Brain microvascular endothelial cell (primary cell): ENCODE results near the gene PRM2.
"Not testable (repeated sequence)": the region's sequence is repeated elsewhere in the genome, so short reads cannot be mapped to it uniquely, and the experiment has no call there.

Experiments
- DNase-seq: peaks from one replicate; pipeline ENCODE4 v3.0.0-alpha.2; 2020
- H3K27ac ChIP-seq: fragments of 250-450 bp; sonication (Bioruptor Pico); 2 replicates; pipeline ENCODE4 v1.5.1; 2020; ENCODE audit warnings: mild to moderate bottlenecking, moderate library complexity
- H3K27me3 ChIP-seq: fragments of 250-450 bp; sonication (Bioruptor Pico); replicated peaks from 2 replicates; pipeline ENCODE4 v1.5.1; 2020; ENCODE audit warnings: mild to moderate bottlenecking
- H3K36me3 ChIP-seq: fragments of 250-450 bp; sonication (Bioruptor Pico); replicated peaks from 2 replicates; pipeline ENCODE4 v1.5.1; 2020; ENCODE audit warnings: mild to moderate bottlenecking
- H3K4me3 ChIP-seq: 2 replicates; pipeline ENCODE4 v1.5.1; 2011; ENCODE audit warnings: low read depth, mild to moderate bottlenecking, control low read depth, low read length, moderate library complexity
- in situ Hi-C: cut with HindIII; loops from 2 replicates; pipeline ENCODE4 v1.10.0; 2017; ENCODE audit warnings: low sequenced_read_pairs, low pct_ligation_motif_present
- TF ChIP-seq, protein P1 (sequence below): IDR thresholded peaks from 2 replicates; pipeline ENCODE4 v1.5.1; 2011; ENCODE audit warnings: low read depth, mild to moderate bottlenecking, moderate library complexity, low read length, control low read depth, inconsistent platforms; ENCODE audit errors: missing control alignments

The PRM2 gene

DNA sequence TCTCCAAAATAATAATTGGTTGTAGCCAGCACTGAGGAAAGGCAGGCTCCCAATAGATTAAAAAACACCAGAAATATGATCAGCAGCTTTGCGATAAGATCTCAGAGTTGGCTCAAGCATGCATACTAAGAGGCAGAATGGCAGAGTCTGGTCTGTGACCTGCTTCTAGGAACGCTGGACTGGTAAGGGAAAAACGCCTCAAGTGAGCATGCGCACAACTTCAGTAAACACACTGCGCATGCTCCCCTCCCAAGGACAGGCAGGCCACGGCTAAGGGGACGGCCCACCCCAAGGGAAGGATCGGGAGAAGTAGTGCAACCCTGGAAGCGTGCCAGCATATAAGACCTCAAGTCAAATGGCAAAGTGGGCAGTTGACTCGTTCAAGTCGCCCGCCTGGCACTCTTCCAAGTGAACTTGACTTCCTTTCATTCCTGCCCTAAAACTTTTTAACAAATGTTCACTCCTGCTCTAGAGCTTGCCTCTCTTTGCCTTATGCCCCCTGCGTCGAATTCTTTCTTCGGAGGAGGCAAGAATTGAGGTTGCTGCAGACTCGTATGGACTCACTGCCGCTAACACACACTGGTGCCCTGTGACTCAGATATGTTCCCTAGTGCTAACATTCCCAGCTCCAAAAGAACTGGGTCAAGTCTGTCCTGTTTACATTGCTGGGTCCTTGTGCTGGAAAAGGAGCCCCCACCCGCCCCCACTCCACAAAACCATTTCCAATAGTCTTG, 27.3 kb upstream of the PRM2 start:
- TF ChIP-seq, protein P1, sequence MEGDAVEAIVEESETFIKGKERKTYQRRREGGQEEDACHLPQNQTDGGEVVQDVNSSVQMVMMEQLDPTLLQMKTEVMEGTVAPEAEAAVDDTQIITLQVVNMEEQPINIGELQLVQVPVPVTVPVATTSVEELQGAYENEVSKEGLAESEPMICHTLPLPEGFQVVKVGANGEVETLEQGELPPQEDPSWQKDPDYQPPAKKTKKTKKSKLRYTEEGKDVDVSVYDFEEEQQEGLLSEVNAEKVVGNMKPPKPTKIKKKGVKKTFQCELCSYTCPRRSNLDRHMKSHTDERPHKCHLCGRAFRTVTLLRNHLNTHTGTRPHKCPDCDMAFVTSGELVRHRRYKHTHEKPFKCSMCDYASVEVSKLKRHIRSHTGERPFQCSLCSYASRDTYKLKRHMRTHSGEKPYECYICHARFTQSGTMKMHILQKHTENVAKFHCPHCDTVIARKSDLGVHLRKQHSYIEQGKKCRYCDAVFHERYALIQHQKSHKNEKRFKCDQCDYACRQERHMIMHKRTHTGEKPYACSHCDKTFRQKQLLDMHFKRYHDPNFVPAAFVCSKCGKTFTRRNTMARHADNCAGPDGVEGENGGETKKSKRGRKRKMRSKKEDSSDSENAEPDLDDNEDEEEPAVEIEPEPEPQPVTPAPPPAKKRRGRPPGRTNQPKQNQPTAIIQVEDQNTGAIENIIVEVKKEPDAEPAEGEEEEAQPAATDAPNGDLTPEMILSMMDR = no peak
- Histone ChIP-seq H3K27me3 (no peaks in the 10 kb centered on the region), H3K36me3 (no peaks in the 10 kb centered on the region), H3K4me3 (no peak overlapping the region), H3K27ac (no peak overlapping the region)
- in situ Hi-C loops = no loop called here
- no peak for DNase-seq

- H3K27ac ChIP-seq = no peak overlapping the region
- no peak overlapping the region for H3K4me3 ChIP-seq
- TF ChIP-seq, protein P1 = no peak
- no peaks in the 10 kb centered on the region for H3K27me3 ChIP-seq
- DNase-seq = no peak
- in situ Hi-C loops = no loop called here
- no peaks in the 10 kb centered on the region for H3K36me3 ChIP-seq
Observed at GRCh38 chr16:11302977-11303376, 26.7 kb upstream of the PRM2 start.

DNA sequence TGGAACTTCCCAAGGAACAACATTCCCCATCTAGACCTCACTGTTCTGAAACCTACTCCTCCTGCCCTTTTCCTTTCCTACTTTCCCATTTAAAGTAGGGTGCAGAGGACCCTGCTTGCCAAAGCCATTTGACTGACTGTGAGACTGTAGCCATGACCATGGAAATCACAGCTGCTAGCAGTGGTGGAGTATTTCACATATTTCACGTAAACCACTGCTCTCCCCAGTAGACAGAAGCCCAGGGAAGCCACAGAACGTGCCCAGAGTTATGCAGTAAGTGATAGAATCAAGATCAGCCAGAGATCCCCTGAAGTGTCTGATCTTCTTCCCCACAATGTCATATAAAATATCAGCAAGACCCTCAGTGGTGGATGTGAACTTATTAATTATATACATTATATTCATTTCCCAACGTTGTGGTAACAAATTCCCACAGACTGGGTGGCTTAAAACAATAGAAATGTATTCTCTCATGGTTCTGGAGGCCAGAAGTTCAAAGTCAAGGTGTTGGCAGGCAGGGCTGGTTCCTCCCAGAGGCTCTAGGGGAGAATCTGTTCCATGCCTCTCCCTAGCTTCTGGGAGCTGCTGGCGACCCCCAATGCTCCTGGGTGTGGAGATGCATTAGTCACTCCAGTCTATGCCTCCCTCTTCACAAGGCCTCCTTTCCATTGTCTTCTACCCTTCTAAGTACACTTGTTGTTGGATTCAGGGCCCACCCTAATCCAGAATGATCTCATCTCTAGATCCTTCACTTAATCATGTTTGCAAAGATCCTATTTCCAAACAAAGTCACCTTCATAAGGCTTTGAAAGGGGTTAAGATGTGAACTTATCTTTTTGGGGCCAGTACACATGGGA, 25.6 kb upstream of the PRM2 start:
- Histone ChIP-seq H3K36me3 (no peaks in the 10 kb centered on the region), H3K27me3 (no peaks in the 10 kb centered on the region), H3K27ac (no peak overlapping the region), H3K4me3 (no peak overlapping the region)
- TF ChIP-seq, protein P1 = no peak
- in situ Hi-C loops = no loop called here
- DNase-seq = no peak

DNA sequence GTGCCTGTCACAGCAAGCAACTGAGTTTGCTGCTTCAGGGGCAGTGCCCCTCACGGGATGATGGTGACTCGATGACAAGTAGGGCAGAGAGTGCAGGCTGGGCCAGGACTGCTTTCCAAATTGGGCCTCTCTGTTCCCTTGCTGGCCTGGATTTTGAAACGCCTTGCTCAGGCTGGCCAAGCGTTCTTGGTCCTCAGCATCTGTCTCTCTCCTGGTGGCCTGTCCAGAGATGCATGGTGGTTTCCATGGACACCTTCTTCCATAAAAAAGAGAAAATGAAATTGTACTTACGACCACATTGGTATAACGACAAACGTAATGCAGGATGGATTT, 24.2 kb upstream of the PRM2 start:
- DNase-seq = no peak
- in situ Hi-C loops = no loop called here
- no peaks in the 10 kb centered on the region for H3K27me3 ChIP-seq
- TF ChIP-seq, protein P1 = no peak
- H3K27ac ChIP-seq = no peak overlapping the region
- no peaks in the 10 kb centered on the region for H3K36me3 ChIP-seq
- no peak overlapping the region for H3K4me3 ChIP-seq

- Histone ChIP-seq H3K27ac (no peak overlapping the region), H3K4me3 (no peak overlapping the region), H3K36me3 (no peaks in the 10 kb centered on the region), H3K27me3 (no peaks in the 10 kb centered on the region)
- DNase-seq = no peak
- in situ Hi-C loops = no loop called here
- TF ChIP-seq, protein P1 = no peak
Observed at GRCh38 chr16:11299865-11300559, 23.7 kb upstream of the PRM2 start.

- in situ Hi-C loops, DNase-seq, H3K4me3 ChIP-seq, H3K27me3 ChIP-seq, H3K36me3 ChIP-seq, H3K27ac ChIP-seq: not testable (repeated sequence)
Observed at GRCh38 chr16:11298950-11299547, 22.8 kb upstream of the PRM2 start.
